Fibroblast of upper back skin (primary cell): ENCODE results near the gene HYAL3.

Experiments
- DNase-seq: peaks from one replicate; pipeline ENCODE4 v3.0.0-alpha.2; 2013

HYAL3 gene, protein sequence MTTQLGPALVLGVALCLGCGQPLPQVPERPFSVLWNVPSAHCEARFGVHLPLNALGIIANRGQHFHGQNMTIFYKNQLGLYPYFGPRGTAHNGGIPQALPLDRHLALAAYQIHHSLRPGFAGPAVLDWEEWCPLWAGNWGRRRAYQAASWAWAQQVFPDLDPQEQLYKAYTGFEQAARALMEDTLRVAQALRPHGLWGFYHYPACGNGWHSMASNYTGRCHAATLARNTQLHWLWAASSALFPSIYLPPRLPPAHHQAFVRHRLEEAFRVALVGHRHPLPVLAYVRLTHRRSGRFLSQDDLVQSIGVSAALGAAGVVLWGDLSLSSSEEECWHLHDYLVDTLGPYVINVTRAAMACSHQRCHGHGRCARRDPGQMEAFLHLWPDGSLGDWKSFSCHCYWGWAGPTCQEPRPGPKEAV

DNA sequence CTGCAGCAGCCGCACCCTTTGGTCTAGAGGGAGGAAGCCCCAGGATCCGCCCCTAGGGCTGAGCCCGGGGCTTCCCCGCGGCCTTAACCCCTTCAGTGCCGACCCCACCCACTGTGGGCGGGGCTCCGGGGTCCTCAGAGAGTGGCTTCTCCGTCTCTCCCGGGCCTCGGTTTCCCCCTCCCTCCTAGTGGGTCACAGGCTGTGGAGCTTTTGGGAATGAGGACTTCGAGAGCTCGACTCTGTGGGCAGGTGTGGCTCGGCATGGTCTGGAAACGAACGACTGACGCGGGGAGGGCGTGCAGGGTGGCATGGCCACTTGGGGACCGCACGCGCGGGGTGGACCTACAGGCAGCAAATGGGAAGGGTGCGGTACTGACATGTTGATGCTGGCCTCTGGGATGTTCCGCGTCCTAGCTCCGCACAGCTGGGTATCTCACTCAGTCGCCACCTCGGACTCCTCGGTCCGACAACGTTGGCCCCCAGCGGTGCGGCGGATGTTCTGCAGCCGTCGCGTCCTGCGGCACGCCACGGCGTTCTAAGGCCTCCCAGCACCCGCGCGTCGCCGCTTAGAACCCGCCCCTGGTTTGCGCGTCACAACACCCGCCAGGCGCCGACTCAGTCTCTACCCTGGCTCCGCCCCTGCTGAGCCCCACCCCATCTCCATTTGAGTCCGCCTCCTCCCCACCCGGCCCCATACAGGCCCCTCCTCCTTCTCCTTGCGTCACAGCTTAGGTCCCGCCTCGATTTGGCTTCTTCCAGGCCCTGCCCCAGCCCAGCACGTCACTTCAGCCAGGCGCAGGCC is at the start of gene HYAL3, which contains the start of gene NAA80:
TSS of gene HYAL3 (minus strand) at position 570 of the 802 bp plus-strand sequence. CDS start 3,803 bp downstream, outside the sequence.
TSS of gene NAA80 (minus strand) at position 570 of the 802 bp plus-strand sequence. CDS start 1,942 bp downstream, outside the sequence.
- DNase-seq: peak; percentile 99

DNA sequence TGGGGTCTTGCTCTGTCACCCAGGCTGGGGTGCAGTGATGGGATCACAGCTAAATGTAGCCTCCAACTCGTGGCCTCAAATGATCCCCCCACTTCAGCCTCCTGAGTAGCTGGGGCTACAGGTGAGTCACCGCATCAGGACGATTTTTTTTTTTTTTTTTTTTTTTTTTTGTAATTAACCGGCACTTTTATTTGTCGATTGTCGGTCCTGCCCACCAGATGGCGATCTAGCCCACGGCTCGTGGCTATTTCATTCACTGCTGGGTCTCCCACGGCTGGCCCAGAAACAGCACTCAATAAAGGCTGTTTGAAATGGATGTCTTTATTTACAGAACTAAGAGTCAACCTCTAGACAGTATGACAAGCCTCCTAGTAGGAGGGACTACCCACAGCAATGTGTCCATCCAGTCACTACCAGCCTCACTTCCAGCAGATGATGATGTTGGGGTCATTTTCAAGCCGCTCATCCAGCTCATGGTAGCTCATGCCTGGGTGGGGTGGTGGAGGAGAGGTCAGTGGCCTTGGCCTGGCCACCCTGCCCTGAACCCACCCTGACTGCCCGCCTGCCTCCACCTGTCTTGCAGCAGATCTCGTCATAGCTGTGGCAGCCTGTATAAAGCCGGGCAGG is 48.1 kb upstream of the HYAL3 start:
- peak; percentile 73 for DNase-seq

DNA sequence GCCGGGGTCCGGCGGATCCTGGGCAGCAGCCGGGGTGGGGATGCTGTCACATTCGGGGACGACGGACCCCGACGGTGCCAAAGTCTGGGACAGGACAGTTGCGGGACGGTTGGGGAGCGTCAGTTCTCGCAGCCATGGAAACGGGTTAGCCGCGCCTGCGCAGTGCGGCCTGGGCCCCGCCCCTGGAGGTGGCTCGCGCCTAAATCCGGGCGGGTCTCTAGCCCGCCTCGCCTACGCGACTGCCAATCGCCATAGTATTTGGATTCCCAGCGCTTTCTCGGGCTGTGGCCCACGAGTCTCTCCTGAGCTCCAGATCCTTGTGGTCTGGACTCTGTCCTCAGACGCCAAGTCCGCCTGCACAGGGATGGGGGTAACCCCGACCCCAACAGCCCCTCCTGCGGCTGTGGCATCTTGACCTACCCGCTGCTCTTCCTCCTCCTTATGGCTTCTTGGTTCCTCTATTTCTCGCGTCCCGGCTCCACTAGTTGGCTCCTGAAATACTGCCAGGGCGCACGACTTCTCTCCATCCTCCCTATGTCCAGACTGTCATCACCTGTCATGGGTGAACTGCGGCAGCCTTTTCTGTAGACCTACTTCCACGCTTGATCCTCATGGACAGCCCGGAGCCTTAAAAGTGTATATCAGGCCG is 46.5 kb upstream of the HYAL3 start, which contains the start of gene ZMYND10:
TSS of gene ZMYND10 (minus strand) at position 147 of the 649 bp plus-strand sequence. CDS start 153 bp downstream, outside the sequence.
- DNase-seq: peak; percentile 43

DNA sequence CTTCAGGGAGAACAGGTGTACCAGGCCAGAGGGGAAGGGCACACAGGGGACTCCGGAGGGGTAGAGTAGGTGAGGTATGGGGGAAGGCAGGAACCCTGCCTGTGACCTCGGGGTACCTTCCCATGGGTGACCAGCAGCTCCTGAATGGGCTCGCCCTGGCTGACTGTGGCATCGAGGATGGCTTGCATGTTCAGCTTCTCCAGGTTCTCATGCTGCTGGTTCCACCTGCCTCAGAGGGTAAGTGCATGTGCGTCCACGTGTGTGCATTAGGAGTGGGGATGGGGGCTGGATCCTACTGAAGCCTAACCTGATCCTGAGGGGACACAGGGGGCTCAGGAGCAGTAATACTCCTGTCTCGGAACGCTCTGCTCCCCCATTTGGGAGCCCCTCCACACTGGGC is 45.8 kb upstream of the HYAL3 start:
- DNase-seq: no peak

DNA sequence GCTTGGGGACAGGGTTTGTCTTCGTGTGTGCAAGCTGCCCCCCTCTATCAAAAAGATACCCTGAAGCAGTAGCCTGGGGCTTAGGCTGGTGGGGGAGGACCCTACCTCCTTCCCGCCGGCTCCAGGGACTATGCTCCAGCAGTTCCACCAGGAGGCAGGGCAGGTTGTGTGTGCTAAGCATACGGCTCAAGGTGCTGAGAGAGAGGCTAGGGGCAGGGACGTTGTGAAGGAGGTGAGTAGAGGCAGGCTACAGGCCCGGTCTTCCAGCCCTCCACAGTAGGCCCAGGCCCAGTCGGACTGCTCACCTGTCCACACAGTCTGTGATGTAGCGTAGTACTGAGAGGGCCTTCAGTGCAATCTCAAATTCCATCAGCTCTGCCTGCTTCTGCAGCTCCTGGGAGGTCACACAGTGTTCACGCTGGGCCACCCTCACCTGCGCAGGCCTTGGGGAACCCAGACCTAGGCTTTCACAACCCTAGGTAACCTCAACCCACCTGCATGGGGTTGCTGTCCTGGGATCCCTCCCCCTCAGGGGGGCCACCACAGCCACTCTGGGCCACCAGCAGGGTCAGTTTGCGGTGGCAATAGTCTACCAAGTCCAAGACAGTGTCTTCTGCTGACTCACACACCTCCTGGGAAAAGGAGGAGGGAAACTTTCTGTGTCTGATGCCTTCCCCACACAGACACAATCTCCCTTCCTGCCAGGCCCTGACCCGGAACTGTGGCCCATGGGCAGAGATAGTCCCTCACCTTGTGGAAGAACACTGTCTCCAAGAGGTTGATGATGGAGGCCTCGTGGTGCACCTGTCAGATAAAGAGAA is 43.8 kb upstream of the HYAL3 start:
- DNase-seq: no peak

DNA sequence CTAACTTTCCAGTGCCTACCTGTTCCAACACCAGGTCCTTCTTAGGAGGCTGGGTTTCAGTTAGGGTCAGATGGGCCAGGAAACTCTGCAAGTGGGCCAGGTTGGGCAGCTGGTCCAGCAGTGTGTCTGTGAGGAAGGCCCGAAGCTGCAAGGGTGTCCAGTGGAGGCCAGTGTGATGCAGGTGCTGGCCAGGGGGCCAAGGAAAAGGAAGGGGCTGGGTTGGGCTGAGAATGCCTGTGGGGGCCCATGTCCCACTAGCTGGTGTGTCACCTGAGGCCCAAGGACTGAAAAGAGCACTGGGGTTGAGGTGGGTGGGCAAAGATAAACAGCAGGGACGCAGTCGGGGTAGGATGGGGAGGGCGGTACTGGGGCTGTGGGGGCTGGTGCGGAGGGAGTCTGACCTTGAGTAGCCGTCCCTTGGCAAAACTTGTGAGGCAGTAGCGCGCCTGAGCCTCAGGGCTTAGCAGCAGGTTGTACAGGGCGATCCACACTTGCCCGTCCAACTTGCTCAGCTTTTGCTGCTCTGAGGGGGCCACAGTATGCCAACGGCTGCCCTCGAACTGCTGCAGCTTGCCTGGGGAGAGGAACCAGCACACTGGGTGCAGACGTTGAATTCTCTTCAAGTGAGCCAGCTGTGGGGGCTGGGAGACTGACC is 42.9 kb upstream of the HYAL3 start:
- no peak for DNase-seq

DNA sequence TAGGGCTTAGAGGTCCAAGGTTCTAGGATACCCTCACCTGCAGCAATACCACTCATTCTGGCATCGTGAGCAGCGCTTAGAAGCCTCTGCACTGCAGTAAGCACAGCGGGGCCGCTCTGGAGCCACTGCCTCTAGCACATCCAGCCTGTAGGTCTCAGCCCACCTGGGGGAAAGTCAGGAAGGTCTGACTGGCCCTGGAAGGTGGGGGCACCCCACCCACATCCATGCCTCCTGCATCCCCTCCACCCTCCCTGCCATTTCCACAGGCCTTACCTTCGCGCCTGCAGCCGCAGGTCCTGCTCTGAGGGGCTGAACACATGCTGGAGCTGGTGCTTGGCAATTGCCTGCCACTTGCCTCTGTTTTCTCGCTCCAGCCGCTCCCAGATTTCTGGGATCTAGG is 42.3 kb upstream of the HYAL3 start:
- DNase-seq: no peak

DNA sequence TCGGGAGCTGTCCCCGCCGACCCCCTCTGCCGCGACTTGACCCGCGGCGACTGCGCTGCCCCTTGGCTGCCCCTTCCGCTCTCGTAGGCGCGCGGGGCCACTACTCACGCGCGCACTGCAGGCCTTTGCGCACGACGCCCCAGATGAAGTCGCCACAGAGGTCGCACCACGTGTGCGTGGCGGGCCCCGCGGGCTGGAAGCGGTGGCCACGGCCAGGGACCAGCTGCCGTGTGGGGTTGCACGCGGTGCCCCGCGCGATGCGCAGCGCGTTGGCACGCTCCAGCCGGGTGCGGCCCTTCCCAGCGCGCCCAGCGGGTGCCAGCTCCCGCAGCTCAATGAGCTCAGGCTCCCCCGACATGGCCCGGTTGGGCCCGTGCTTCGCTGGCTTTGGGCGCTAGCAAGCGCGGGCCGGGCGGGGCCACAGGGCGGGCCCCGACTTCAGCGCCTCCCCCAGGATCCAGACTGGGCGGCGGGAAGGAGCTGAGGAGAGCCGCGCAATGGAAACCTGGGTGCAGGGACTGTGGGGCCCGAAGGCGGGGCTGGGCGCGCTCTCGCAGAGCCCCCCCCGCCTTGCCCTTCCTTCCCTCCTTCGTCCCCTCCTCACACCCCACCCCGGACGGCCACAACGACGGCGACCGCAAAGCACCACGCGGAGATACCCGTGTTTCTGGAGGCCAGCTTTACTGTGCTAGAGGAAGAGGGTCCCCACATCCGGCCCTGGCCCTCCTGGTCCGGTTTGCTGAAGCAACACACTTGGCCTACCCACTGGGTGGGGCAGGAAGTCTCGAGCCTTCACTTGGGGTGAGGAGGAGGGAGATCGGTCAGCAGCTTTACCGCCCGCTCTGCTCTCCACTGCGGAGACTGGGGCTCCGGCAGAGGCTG is 41.5 kb upstream of the HYAL3 start, which contains the start of gene RASSF1:
TSS of gene RASSF1 (minus strand) at position 389 of the 882 bp plus-strand sequence. CDS start at position 358, 31 bp downstream.
- DNase-seq: peak; percentile 59

DNA sequence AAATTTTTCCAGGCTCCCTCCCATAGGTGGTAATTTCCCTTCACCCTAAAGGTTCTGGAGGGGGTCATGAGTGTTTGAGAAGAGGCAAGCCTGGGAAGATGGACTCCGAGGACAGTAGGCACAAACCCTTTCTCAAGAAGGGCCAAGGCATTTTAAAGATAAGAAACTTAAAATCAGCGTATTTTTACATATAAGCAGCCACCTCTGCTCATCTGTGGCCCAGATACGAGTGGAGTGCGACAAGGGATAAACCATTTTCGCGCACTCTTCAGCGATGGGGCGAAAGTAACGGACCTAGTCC is 40.9 kb upstream of the HYAL3 start:
- DNase-seq: no peak

DNA sequence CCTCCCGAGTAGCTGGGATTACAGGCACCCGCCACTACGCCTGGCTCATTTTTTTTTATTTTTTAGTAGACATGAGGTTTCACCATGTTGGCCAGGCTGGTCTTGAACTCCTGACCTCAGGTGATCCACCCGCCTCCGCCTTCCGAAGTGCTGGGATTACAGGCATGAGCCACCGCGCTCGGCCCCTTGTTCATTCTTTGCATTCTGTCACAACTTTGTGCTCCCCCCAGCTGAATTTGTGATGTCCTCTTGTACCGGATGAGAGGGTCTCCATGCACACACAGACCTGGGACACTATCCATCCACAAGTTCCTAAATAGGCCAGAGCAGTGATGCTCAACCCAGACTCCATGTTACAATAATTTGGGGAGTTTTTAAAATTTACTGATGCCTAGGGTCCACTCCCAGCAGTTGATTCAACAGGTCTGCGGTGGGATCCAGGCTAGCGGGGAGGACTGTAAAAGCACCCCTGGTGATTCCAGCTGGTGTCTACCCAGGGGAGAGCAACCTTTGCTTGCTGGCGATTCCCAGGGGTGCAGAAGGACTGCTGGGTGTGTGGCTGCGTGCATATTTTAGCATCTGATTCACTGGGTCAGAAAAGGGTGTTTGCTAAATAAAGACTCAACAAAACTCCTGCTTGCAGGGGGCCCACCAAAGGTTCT is 40.4 kb upstream of the HYAL3 start:
- peak; percentile 66 for DNase-seq

DNA sequence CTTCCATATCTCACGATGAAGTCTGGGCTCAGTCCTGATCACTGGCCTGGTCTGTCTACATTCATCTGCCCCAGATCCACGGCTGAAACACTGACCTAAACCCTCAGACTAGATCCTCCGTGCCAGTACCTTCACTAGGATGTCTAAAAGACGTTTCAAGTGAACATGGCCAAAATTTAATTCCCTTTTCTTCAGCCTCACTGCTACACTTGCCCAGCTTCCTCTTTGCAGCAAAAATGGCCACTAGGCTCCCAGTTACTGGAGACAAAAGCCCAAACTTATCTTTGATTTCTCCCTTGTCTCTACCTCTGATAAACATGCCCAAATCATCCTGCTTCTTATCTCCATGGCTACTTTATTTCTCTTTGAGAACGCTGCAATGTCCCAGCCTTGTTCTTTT is 39.8 kb upstream of the HYAL3 start:
- DNase-seq: no peak

DNA sequence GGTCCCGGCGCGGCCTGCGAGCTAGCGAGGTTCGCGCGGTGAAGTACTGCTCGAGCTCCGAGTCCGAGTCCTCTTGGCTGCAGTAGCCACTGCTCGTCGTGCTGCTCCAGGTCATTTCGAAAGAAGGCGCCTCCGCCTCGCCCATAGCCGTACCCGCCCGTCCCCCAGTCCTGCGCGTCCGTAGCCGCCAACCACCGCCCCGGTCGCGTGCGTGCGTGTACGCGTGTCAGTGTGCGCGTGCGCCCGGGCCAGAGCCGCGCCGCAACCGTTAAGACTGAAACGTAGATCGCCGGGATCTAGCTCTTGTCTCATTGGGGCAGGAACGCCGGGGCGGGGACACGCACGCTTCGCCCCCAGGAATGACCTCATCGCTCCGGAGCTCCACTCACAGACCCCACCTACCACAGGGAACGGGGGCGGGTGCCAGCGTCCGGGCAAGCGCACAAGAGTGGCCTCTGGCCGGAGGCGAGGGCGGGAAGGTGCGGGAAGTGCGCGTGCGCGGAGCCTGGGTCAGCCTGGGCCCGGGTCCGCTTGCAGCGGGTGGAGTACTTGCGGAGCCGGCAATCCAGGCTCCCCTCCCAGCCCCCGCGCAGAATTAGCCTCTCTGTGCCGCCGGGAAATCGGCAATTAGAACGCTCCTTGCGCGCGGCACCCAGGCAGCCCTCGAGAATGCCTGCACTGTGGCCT is 38.1 kb upstream of the HYAL3 start:
- peak; percentile 99 for DNase-seq

DNA sequence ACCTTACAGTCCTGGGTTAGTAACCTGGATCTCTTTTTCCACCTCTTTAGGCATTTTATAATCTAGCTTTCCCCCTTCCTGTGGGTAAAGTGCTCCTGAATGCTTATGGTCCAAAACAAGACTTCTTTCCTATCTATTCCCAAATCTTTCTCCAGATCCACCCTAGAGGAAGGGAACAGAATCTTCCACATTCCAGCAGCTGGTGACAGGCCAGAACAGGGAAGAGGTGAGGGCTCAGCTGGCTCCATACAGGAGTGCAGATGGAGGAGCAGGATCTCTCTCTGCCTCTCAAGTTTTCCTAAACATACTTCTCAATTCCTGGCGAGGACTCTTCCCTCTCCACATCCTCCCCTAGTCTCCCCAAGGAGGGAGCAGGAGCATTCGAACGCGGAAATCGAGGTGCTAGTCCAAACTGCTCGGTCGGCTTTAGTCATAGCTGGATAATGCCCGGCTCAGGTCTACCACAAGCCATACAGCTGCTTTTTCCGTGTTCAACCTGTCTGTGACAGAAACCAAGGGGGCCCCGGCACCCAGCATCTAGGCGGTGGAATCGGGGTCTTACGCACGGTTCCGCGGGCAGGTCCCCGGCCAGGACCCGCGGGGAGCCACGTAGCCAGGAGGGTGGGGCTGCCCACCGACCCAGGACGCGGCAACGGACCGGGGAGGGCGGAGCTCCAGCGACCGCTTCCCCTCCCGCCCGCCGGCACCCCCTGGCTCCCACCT is 37.4 kb upstream of the HYAL3 start:
- DNase-seq: peak; percentile 21

DNA sequence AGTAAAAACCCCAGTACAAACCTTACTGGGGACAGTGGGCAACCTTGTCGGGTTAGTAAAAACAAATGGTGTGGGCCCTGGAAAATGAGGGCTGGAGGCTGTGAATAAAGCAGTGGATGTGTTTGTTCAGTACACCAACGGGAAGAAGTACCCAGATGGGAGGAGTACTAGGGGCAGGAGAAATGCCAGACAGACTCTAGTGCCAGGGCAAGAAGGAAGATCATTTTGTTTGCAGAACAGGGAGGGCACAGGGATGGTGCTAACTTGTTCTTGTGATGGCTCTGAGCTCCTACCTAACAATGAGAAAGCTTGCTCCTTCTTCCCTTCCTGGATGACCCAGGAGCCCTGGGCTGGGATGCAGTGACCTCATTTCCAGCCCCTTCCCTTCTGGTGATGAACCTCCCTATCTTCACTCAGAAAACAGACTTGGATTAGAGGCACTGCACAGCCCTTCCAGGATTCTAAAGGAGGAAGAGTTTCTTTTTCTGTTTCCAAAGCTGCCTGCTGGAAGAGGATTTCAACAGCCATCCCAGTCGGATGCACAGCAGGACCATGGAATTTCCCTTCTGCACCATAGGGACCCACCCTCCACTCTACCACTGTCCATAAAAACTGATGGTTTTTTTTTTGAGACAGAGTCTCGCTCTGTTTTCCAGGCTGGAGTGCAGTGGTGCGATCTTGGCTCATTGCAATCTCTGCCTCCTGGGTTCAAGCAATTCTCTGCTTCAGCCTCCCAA is 35.3 kb upstream of the HYAL3 start:
- DNase-seq: no peak

DNA sequence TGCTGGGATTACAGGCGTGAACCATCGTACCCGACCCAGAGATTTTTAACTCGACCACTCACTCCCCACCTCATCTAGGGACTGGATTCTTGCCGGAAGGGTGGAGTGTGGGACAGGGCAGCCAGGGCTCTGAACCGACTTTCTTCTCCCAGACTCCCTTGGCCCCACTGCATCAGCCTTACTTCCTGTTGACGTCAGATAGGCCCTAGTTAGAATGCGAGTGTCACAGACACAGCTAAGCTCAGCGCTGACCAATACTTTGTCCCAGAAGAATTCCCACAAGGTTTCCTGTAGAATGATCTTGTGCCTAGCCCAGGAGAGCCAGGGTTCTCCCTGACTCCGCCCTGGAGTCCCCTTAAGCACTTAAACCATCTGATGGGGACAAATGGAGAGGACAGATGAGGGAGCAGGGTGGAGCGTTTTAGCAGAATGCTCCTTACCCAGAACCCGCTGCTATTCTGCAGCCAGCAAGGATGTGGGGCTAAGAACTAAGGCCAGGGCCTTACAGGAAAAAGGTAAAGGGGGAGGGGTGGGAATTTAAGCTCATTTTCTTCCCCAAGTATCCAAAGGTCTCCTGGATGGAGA is 34.6 kb upstream of the HYAL3 start:
- DNase-seq: peak; percentile 45

DNA sequence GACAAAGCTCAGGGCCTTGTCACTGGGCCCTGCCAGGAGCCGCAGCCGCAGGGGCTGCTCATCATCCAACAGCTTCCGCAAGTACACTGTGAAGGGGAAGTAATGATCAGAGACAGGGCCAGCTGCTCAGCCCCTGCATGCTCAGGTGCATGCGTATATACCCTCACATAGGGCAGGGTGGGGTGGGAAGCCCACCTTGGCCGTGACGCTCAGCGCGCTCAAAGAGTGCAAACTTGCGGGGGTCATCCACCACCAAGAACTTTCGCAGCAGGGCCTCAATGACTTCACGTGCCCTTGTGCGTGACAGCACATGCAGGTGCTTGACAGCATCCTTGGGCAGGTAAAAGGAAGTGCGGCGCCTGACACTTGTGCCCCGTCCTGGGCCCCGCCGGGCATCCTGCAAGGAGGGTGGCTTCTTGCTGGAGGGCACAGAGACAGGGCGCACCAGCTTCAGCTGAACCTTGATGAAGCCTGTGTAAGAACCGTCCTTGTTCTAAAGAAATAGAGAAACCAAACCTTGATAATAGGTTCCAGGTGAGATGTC is 32.2 kb upstream of the HYAL3 start:
- no peak for DNase-seq

DNA sequence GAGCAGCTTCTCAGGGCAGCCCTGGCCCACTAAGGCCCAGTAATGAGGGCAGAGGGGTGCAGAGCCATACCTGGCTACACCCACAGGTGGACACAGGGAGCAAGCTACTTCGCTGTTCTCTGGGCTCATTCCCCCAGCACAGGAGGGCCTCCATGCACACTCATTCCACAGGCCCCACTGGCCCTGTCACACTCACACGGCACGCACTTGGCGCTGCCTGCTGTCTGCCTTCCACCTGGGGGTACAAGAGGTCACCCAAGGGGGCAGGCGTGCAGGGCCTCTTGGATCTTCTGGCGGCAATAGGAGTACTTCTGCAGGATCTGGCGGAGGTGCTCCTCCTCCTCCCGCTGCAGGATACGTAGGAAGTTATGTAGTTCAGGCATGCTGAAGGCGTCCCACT is 31.1 kb upstream of the HYAL3 start:
- no peak for DNase-seq
